ENCODE results near the gene PRLH. TPM values are rescaled to one million over a fixed set of nuclear protein-coding genes. Genes with fewer than 3 reads are reported as not detected.

Gene PRLH
- total RNA-seq, 1 donor from 2014 or later: not detected

DNA sequence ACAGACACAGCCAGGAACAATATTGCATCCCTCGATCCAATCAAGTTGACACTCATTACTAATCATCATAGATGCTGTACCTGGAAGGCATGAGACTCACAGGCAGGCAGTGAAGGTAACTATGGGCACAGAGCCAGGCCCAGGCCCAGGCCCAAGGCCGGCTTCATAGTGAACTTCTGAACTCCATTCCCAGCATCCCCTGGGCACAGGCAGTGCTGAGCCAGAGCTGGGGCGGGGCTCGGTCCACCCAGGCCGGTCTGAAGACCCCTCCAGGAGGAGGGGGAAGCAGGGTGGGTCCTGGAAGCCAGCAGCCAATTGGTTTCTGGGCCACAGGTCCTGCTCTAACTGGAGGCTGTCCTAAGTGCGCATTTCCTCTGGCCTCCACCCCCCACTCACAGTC is 41.7 kb upstream of the PRLH start:
- H3K36me3 Mint-ChIP-seq (ENCODE audit: low read depth, unreplicated experiment): peaks cover 4% of the 10 kb centered on the region
- no peak for DNase-seq (ENCODE audit: low spot score)
- TF ChIP-seq, protein P1, sequence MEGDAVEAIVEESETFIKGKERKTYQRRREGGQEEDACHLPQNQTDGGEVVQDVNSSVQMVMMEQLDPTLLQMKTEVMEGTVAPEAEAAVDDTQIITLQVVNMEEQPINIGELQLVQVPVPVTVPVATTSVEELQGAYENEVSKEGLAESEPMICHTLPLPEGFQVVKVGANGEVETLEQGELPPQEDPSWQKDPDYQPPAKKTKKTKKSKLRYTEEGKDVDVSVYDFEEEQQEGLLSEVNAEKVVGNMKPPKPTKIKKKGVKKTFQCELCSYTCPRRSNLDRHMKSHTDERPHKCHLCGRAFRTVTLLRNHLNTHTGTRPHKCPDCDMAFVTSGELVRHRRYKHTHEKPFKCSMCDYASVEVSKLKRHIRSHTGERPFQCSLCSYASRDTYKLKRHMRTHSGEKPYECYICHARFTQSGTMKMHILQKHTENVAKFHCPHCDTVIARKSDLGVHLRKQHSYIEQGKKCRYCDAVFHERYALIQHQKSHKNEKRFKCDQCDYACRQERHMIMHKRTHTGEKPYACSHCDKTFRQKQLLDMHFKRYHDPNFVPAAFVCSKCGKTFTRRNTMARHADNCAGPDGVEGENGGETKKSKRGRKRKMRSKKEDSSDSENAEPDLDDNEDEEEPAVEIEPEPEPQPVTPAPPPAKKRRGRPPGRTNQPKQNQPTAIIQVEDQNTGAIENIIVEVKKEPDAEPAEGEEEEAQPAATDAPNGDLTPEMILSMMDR (IDR thresholded peaks at IDR 0.05; ENCODE audit: unreplicated experiment): no peak
- peaks cover 4% of the 10 kb centered on the region for H3K9me3 Mint-ChIP-seq (ENCODE audit: unreplicated experiment)
- no peak overlapping the region for H3K27ac Mint-ChIP-seq (ENCODE audit: unreplicated experiment)
- H3K4me3 Mint-ChIP-seq (ENCODE audit: unreplicated experiment): no peak overlapping the region
- H3K27me3 Mint-ChIP-seq (ENCODE audit: unreplicated experiment): no peaks in the 10 kb centered on the region
- no peaks in the 10 kb centered on the region for H3K4me1 Mint-ChIP-seq (ENCODE audit: unreplicated experiment)

DNA sequence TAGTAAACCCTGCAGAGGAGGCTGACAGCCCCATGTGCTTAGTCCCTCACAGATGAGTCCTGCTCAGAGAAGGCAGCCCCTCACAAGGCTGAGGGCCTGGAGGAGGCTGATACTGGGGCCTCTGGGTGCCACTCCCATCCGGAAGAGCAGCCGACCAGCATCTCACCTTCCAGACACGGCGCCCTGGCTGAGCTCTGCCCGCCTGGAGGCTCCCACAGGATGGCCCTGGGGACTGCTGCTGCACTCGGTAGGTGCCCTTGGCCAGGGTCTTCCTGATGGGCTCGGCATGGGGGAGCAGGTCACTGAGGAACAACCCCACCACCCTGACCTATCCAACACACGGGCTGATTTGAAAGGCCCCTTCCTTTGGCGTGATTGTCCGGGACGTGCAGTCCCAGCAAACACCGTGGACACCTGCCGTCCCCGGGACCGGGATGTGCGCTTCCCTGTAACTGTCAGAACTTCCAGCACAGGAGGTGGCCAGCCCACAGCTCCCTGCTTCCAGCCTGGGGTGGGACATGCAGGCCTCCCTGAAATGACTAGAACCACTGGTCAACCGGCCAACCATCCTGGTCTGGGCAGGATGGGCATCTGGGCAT is 40.7 kb upstream of the PRLH start:
- H3K4me3 Mint-ChIP-seq (ENCODE audit: unreplicated experiment): no peak overlapping the region
- H3K4me1 Mint-ChIP-seq (ENCODE audit: unreplicated experiment): peaks cover 6% of the 10 kb centered on the region
- TF ChIP-seq, protein P1 (IDR thresholded peaks at IDR 0.05; ENCODE audit: unreplicated experiment): no peak
- H3K9me3 Mint-ChIP-seq (ENCODE audit: unreplicated experiment): peaks cover 4% of the 10 kb centered on the region
- no peaks in the 10 kb centered on the region for H3K27me3 Mint-ChIP-seq (ENCODE audit: unreplicated experiment)
- peaks cover 3% of the 10 kb centered on the region for H3K36me3 Mint-ChIP-seq (ENCODE audit: low read depth, unreplicated experiment)
- no peak overlapping the region for H3K27ac Mint-ChIP-seq (ENCODE audit: unreplicated experiment)
- DNase-seq (ENCODE audit: low spot score): no peak

GRCh38 chr2:237527233-237527632 is 39.1 kb upstream of the PRLH start:
- Mint-ChIP-seq H3K36me3 (ENCODE audit: low read depth, unreplicated experiment) (no peaks in the 10 kb centered on the region), H3K27me3 (ENCODE audit: unreplicated experiment) (no peaks in the 10 kb centered on the region), H3K9me3 (ENCODE audit: unreplicated experiment) (peaks cover 4% of the 10 kb centered on the region), H3K4me1 (ENCODE audit: unreplicated experiment) (peaks cover 20% of the 10 kb centered on the region), H3K27ac (ENCODE audit: unreplicated experiment) (no peak overlapping the region), H3K4me3 (ENCODE audit: unreplicated experiment) (no peak overlapping the region)
- TF ChIP-seq, protein P1 (IDR thresholded peaks at IDR 0.05; ENCODE audit: unreplicated experiment): no peak
- no peak for DNase-seq (ENCODE audit: low spot score)

DNA sequence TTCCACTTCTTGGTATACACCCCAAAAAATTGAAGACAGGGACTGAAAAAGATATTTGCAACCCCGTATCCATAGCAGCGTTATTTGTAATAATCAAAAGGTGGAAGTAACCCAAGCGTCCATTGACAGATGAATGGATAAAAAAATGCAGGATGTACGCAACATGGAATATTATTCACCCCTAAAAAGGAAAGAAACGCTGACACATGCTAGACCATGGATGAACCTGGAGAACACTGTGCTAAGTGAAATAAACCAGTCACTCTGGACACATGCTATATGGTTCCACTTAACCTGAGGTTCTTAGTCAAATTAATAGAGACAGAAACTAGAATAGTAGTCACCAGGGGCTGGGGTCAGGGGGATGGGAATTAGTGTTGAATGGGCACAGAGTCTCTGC is 38.6 kb upstream of the PRLH start:
- DNase-seq (ENCODE audit: low spot score): no peak
- H3K4me3 Mint-ChIP-seq (ENCODE audit: unreplicated experiment): no peak overlapping the region
- peaks cover 4% of the 10 kb centered on the region for H3K9me3 Mint-ChIP-seq (ENCODE audit: unreplicated experiment)
- TF ChIP-seq, protein P1 (IDR thresholded peaks at IDR 0.05; ENCODE audit: unreplicated experiment): no peak
- H3K27me3 Mint-ChIP-seq (ENCODE audit: unreplicated experiment): no peaks in the 10 kb centered on the region
- no peak overlapping the region for H3K27ac Mint-ChIP-seq (ENCODE audit: unreplicated experiment)
- H3K4me1 Mint-ChIP-seq (ENCODE audit: unreplicated experiment): peaks cover 26% of the 10 kb centered on the region
- no peaks in the 10 kb centered on the region for H3K36me3 Mint-ChIP-seq (ENCODE audit: low read depth, unreplicated experiment)

DNA sequence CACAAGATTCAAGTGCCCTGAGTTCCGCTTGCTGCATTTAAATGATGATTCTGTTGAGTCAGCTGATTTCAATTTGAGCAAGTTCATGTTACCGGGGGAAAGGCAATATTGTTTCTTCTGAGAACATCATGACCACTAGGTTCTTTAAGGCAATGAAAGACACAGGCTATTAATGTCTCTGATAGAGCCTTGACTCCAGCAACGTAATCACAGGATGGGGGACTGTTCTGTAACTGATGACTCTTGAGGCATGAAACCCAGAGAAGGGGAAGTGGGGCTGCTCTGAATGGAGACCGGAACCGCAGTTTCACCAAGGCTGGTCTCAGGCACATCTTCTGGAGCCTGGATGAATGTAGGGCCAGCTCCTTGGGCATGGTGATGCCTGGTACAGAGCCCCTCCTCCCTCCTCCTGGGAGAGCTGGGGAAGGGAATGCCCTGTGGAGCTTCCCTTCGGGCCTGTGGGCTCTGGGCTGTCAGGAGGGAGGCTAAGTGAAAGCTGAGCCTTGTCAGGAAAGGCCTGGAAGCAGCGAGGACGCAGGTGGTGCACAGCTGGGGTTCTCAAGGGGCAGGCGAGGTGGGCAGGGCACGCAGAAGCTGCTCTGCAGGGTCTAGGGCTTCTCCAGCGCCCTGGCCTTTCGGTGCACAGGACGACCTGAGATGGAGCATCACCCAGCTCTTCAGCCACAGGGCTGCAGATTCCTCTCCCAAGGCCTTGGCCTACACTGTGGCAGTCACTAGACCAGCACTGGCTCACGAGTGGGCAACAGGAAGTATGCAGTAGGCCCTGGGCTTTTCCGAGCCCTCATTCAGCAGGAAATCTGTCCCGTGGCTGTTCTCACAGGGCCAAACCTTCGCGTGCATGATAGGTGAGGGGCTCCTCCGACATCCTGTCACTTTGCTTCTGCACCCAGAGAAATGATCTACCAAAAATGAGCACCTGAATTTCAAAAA is 36.6 kb upstream of the PRLH start:
- no peak overlapping the region for H3K27ac Mint-ChIP-seq (ENCODE audit: unreplicated experiment)
- no peak overlapping the region for H3K4me3 Mint-ChIP-seq (ENCODE audit: unreplicated experiment)
- H3K9me3 Mint-ChIP-seq (ENCODE audit: unreplicated experiment): no peaks in the 10 kb centered on the region
- H3K27me3 Mint-ChIP-seq (ENCODE audit: unreplicated experiment): no peaks in the 10 kb centered on the region
- TF ChIP-seq, protein P1 (IDR thresholded peaks at IDR 0.05; ENCODE audit: unreplicated experiment): no peak
- no peak for DNase-seq (ENCODE audit: low spot score)
- peaks cover 30% of the 10 kb centered on the region for H3K4me1 Mint-ChIP-seq (ENCODE audit: unreplicated experiment)
- no peaks in the 10 kb centered on the region for H3K36me3 Mint-ChIP-seq (ENCODE audit: low read depth, unreplicated experiment)
